ENCODE measurements around the gene TESK2.
A peak's percentile ranks its signal among the peaks of the same experiment; 100 is the strongest.
"Not testable (repeated sequence)": the region's sequence is repeated elsewhere in the genome, so short reads cannot be mapped to it uniquely, and the experiment has no call there.

Gene TESK2

GRCh38 chr1:45393718-45394302 is 97.2 kb downstream of the TESK2 start:
- DNase-seq = no peak
- intact Hi-C loops (cut with DNase I) = no loop called here

GRCh38 chr1:45386219-45386618 is 104.7 kb downstream of the TESK2 start:
- intact Hi-C loops (cut with DNase I) = no loop called here
- no peak for DNase-seq

- intact Hi-C loops (cut with DNase I) = no loop called here
Measured at GRCh38 chr1:45385302-45385701, 105.7 kb downstream of the TESK2 start.

GRCh38 chr1:45384213-45384612 is 106.8 kb downstream of the TESK2 start:
- intact Hi-C loops (cut with DNase I); DNase-seq: not testable (repeated sequence)

More at GRCh38 chr1:45385302-45385701, 105.7 kb downstream of the TESK2 start:
- no peak for DNase-seq

GRCh38 chr1:45383191-45383590 is 107.8 kb downstream of the TESK2 start:
- intact Hi-C loops (cut with DNase I) = no loop called here
- no peak for DNase-seq

GRCh38 chr1:45381243-45381642 is 109.7 kb downstream of the TESK2 start:
- intact Hi-C loops (cut with DNase I) = no loop called here
- no peak for DNase-seq

- no peak for DNase-seq
- intact Hi-C loops (cut with DNase I) = no loop called here
Measured at GRCh38 chr1:45380730-45381129, 110.2 kb downstream of the TESK2 start.

GRCh38 chr1:45380125-45380524 is 110.8 kb downstream of the TESK2 start:
- intact Hi-C loops (cut with DNase I) = no loop called here
- DNase-seq = no peak

- intact Hi-C loops (cut with DNase I) = no loop called here
- DNase-seq = no peak
Measured at GRCh38 chr1:45379524-45379923, 111.4 kb downstream of the TESK2 start.

- DNase-seq = no peak
- intact Hi-C loops (cut with DNase I) = no loop called here
Measured at GRCh38 chr1:45378184-45378583, 112.8 kb downstream of the TESK2 start.

- no peak for DNase-seq
- intact Hi-C loops (cut with DNase I) = no loop called here
Measured at GRCh38 chr1:45375104-45376090, 115.6 kb downstream of the TESK2 start.

GRCh38 chr1:45373573-45373972 is 117.4 kb downstream of the TESK2 start:
- DNase-seq = no peak
- intact Hi-C loops (cut with DNase I) = no loop called here

GRCh38 chr1:45370575-45370974 is 120.4 kb downstream of the TESK2 start:
- intact Hi-C loops (cut with DNase I) = no loop called here
- no peak for DNase-seq

- peak in 17 of 42 donors; percentile 10 to 62 (median 34) for DNase-seq
- intact Hi-C loops (cut with DNase I) = loop anchor here (10.0 kb wide), 1 partner anchor 200 kb away; no protein-coding TSS in a partner anchor
Measured at GRCh38 chr1:45365051-45365450, 125.9 kb downstream of the TESK2 start.

- no peak for DNase-seq
- intact Hi-C loops (cut with DNase I) = loop anchor here (10.0 kb wide), 1 partner anchor 201 kb away; no protein-coding TSS in a partner anchor
Measured at GRCh38 chr1:45364294-45364693, 126.7 kb downstream of the TESK2 start.

- DNase-seq = peak in 14 of 42 donors; percentile 11 to 60 (median 36)
Measured at GRCh38 chr1:45360981-45361380, 130.0 kb downstream of the TESK2 start.

GRCh38 chr1:45359882-45360513 is 131.0 kb downstream of the TESK2 start:
- intact Hi-C loops (cut with DNase I) = loop anchor here (2.0 to 10.0 kb wide), 2 partner anchors 133 to 205 kb away; no protein-coding TSS in a partner anchor
- DNase-seq = peak; percentile 45 to 89 (median 76)

More at GRCh38 chr1:45360981-45361380, 130.0 kb downstream of the TESK2 start:
- intact Hi-C loops (cut with DNase I) = loop anchor here (2.0 to 10.0 kb wide), 2 partner anchors 132 to 204 kb away; no protein-coding TSS in a partner anchor

- no peak for DNase-seq
Measured at GRCh38 chr1:45356186-45356585, 134.8 kb downstream of the TESK2 start.

GRCh38 chr1:45355683-45356082 is 135.3 kb downstream of the TESK2 start:
- no peak for DNase-seq
- intact Hi-C loops (cut with DNase I) = no loop called here

More at GRCh38 chr1:45356186-45356585, 134.8 kb downstream of the TESK2 start:
- intact Hi-C loops (cut with DNase I) = no loop called here
